ENCODE data around the gene LTO1.

DNA sequence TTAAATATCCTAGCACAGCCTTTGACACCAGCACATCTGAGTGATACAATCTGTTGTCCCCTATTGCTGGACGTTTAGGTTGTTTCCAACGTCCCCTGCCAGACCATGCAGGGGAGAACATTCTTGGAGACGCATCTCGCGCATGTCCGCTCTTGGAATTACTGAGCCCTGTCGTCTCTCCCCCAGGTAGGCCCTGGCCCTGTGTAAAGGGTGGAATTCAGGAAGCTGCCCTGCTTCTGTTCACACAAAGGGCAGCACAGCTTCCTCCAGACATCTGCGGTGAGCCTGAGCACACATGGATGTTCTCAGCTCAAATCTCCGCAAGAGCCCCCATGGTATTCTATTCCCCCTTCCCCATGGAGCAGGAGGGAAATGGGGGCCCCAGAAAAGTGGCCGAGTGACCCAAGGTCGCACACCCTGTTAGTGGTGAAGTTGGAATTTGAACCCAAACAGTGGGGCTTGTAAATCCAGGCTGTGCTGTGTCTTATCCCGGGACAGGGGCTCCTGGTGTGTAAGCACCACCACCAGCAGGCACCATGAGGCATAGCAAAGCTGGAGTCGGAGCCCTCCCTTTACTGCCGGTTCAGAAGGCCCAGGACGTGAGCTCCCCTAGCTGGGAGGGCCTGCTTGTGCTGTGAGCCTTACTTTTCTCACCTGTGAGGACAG, 33.7 kb upstream of the LTO1 start:
- TF ChIP-seq CTCF (IDR thresholded peaks at IDR 0.05) (no peak), HDAC2 (IDR thresholded peaks at IDR 0.05) (no peak), PBX3 (IDR thresholded peaks at IDR 0.05) (no peak), POLR2AphosphoS2 (conservative IDR thresholded peaks at IDR 0.05; ENCODE audit: low read length) (no peak), RAD21 (conservative IDR thresholded peaks at IDR 0.05 in 1 of 2, IDR thresholded peaks at IDR 0.05 in 1 of 2) (no peak)
- TF ChIP-seq, protein P1, sequence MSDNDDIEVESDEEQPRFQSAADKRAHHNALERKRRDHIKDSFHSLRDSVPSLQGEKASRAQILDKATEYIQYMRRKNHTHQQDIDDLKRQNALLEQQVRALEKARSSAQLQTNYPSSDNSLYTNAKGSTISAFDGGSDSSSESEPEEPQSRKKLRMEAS (IDR thresholded peaks at IDR 0.05), result no peak

All from A549 (cell line).